Activated T-helper 2 cell treated with anti-CD3 and anti-CD28 coated beads, Interferon-gamma antibody, Interleukin-2, Interleukin-4, amounts not matched to agents 10 μg/mL and 5 μg/mL and 100 μg/mL, durations not matched to agents 14 hours and 24 hours and 36 hours (primary cell): ENCODE measurements around the gene KMT2D. TPM values are rescaled to one million over a fixed set of nuclear protein-coding genes. Genes with fewer than 3 reads are reported as not detected.
"Not testable (repeated sequence)": the region's sequence is repeated elsewhere in the genome, so short reads cannot be mapped to it uniquely, and the experiment has no call there.

ENCODE experiments used
- DNase-seq: peaks from one replicate; pipeline ENCODE4 v3.0.0; 2021; ENCODE audit warnings: low spot score
- H3K27ac Mint-ChIP-seq: one replicate; pipeline ENCODE4 v1.8.0; 2021; ENCODE audit warnings: mixed read lengths
- H3K27me3 Mint-ChIP-seq: one replicate; pipeline ENCODE4 v1.8.0; 2021; ENCODE audit warnings: low read depth, mixed read lengths
- H3K36me3 Mint-ChIP-seq: one replicate; pipeline ENCODE4 v1.8.0; 2021; ENCODE audit warnings: low read depth, mixed read lengths
- H3K4me1 Mint-ChIP-seq: one replicate; pipeline ENCODE4 v1.8.0; 2021; ENCODE audit warnings: low read depth, mixed read lengths
- H3K4me3 Mint-ChIP-seq: one replicate; pipeline ENCODE4 v1.8.0; 2021; ENCODE audit warnings: low read depth, mild to moderate bottlenecking, moderate library complexity, mixed read lengths
- H3K9me3 Mint-ChIP-seq: one replicate; pipeline ENCODE4 v1.8.0; 2021; ENCODE audit warnings: mixed read lengths
- intact Hi-C: fragments of 100-400 bp; cut with micrococcal nuclease; formaldehyde crosslinking; loops from one replicate; pipeline ENCODE4 v1.15.1; 2023
- total RNA-seq: library from RNA; stranded (reverse); gene quantifications from 2 replicates; pipeline ENCODE4 v1.2.3, GENCODE V29; 2022

The KMT2D gene
- total RNA-seq, 1 donor from 2014 or later: 100 TPM

DNA sequence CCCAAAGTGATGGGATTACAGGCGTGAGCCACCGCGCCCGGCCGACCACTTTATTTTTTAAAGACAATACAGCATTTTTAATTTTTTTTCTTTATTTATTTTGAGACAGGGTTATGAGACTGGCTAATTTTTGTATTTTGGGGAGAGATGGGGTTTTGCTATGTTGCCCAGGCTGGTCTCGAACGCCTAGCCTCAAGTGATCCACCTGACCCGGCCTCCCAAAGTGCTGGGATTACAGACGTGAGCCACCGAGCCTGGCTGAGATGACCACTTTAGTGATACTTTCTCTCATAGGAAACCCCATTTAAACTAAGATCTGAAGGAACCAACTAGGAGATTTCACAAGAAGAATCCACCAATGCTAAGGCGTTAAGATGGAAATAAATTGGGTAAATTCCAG, 10.4 kb upstream of the KMT2D start:
- Mint-ChIP-seq H3K27ac (peak overlapping the region; percentile 2), H3K27me3 (no peaks in the 10 kb centered on the region), H3K9me3 (no peaks in the 10 kb centered on the region), H3K4me3 (no peak overlapping the region), H3K36me3 (peaks cover 10% of the 10 kb centered on the region), H3K4me1 (peaks cover 25% of the 10 kb centered on the region)
- no peak for DNase-seq
- intact Hi-C loops: loop anchor here (1.0 kb wide), 1 partner anchor 11 kb away; the partner anchor contains the start of gene KMT2D

GRCh38 chr12:49069507-49070346, 9.1 kb upstream of the KMT2D start, which contains the start of gene RHEBL1:
TSS of gene RHEBL1 (minus strand) at chr12:49069979. CDS start at chr12:49069785, 194 bp downstream.
- peak; percentile 100 for DNase-seq
- peaks cover 14% of the 10 kb centered on the region for H3K36me3 Mint-ChIP-seq
- H3K4me1 Mint-ChIP-seq: peaks cover 25% of the 10 kb centered on the region
- no peaks in the 10 kb centered on the region for H3K9me3 Mint-ChIP-seq
- intact Hi-C loops: loop anchor here (1.0 to 2.0 kb wide), 3 partner anchors 9 to 165 kb away; partner anchors contain the start of genes KMT2D and TUBA1B
- no peaks in the 10 kb centered on the region for H3K27me3 Mint-ChIP-seq
- peak within 1 kb of the TSS; percentile 92 for H3K27ac Mint-ChIP-seq
- H3K4me3 Mint-ChIP-seq: peak within 1 kb of the TSS; percentile 98

DNA sequence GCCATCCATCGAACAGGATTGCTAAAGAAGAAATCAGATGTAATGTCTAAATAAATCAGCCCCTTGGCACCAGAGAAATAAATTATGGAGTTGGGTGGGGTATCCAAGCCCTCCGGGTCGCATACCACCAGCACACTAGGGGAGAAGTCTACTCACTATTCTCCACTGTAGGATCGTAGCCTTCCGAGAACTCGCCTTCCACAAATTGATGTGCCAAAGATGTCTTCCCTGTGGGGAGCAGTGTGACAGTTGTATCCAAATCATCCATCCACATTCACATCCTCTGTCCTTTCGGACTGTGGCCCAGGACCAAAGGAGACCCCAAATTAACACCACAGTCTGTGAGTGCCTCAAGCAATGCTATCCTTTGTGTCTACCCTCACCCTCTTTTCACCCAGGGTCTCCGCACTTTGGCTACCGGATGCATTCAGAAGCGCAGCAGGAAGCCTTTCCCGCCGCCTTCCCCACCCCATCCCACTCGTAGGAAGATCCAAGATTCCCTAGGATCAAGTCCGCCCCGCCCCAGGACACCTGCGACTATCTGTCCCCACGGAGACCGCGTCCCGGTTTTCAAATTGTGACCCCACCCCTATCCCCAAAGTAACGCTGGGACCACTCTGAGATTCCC, 8.4 kb upstream of the KMT2D start:
- DNase-seq: no peak
- peaks cover 27% of the 10 kb centered on the region for H3K4me1 Mint-ChIP-seq

GRCh38 chr12:49066120-49066519, 5.5 kb upstream of the KMT2D start:
- H3K27me3 Mint-ChIP-seq: no peaks in the 10 kb centered on the region
- peaks cover 25% of the 10 kb centered on the region for H3K4me1 Mint-ChIP-seq
- no peak overlapping the region for H3K4me3 Mint-ChIP-seq
- intact Hi-C loops: no loop called here
- H3K27ac Mint-ChIP-seq: no peak overlapping the region
- no peak for DNase-seq
- peaks cover 18% of the 10 kb centered on the region for H3K36me3 Mint-ChIP-seq
- no peaks in the 10 kb centered on the region for H3K9me3 Mint-ChIP-seq

More for the DNA sequence above, 8.4 kb upstream of the KMT2D start:
- no peaks in the 10 kb centered on the region for H3K9me3 Mint-ChIP-seq
- peak overlapping the region; percentile 92 for H3K27ac Mint-ChIP-seq
- no peaks in the 10 kb centered on the region for H3K27me3 Mint-ChIP-seq
- peak overlapping the region; percentile 98 for H3K4me3 Mint-ChIP-seq
- intact Hi-C loops: loop anchor here (2.0 kb wide), 2 partner anchors 62 to 166 kb away; partner anchors contain the start of gene TUBA1B
- H3K36me3 Mint-ChIP-seq: peaks cover 16% of the 10 kb centered on the region

DNA sequence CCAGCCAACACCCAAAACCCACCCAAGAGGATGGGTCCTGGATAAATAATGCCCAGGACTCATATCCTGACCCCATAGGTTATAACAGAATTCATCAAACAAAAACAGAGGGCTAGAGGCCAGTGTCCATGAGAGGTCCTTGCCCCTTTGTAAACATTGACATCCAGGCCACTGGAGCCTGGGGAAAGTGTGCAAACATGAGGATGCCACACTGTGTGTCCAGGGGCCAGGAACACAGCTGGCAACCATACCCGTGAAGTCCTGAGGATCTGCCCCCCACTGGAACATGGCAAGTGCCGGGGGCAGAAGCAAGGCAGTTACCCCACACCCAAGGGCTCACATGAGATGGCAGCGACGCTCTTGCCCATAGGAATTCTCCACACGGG, 4.2 kb upstream of the KMT2D start:
- Mint-ChIP-seq H3K27ac (no peak overlapping the region), H3K27me3 (no peaks in the 10 kb centered on the region), H3K4me3 (no peak overlapping the region), H3K4me1 (peaks cover 20% of the 10 kb centered on the region), H3K9me3 (no peaks in the 10 kb centered on the region), H3K36me3 (peaks cover 18% of the 10 kb centered on the region)
- no peak for DNase-seq
- intact Hi-C loops: loop anchor here (1.0 to 5.0 kb wide), 3 partner anchors 24 to 123 kb away; partner anchors contain the start of gene TUBA1A

DNA sequence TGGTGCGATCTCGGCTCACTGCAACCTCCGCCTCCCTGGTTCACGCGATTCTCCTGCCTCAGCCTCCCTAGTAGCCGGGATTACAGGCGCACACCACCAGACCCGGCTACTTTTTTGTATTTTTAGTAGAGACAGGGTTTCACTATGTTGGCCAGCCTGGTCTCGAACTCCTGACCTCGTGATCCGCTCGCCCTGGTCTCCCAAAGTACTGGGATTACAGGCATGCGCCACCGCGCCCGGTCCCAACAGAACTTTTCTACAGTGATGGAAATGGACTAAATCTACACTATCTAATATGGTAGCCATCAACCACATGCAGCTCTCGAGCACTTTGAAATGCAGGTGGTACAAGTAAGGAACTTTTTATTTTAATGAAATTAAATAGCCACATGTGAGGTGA, 1.3 kb upstream of the KMT2D start:
- H3K9me3 Mint-ChIP-seq, H3K27me3 Mint-ChIP-seq, H3K27ac Mint-ChIP-seq, DNase-seq: not testable (repeated sequence)
- intact Hi-C loops: loop anchor here (2.0 to 5.0 kb wide), 2 partner anchors 125 to 173 kb away; partner anchors contain the start of gene TUBA1A
- peaks cover 35% of the 10 kb centered on the region for H3K36me3 Mint-ChIP-seq
- peaks cover 28% of the 10 kb centered on the region for H3K4me1 Mint-ChIP-seq
- peak overlapping the region; percentile 91 for H3K4me3 Mint-ChIP-seq

- Mint-ChIP-seq H3K27ac (peak overlapping the region; percentile 89), H3K4me1 (peaks cover 36% of the 10 kb centered on the region), H3K27me3 (no peaks in the 10 kb centered on the region), H3K36me3 (peaks cover 30% of the 10 kb centered on the region), H3K4me3 (peak overlapping the region; percentile 91), H3K9me3 (no peaks in the 10 kb centered on the region)
- DNase-seq: no peak
- intact Hi-C loops: loop anchor here (2.0 to 5.0 kb wide), 2 partner anchors 126 to 174 kb away; partner anchors contain the start of gene TUBA1A
Observed at GRCh38 chr12:49061157-49061650, 610 bp upstream of the KMT2D start.

GRCh38 chr12:49059299-49060171, 1.1 kb downstream of the KMT2D start:
- intact Hi-C loops: loop anchor here (1.0 to 5.0 kb wide), 5 partner anchors 11 to 207 kb away; partner anchors contain the start of genes DDX23 and TUBA1A
- H3K36me3 Mint-ChIP-seq: peaks cover 37% of the 10 kb centered on the region
- H3K27me3 Mint-ChIP-seq: no peaks in the 10 kb centered on the region
- H3K4me1 Mint-ChIP-seq: peaks cover 50% of the 10 kb centered on the region
- peak; percentile 18 for DNase-seq
- H3K9me3 Mint-ChIP-seq: no peaks in the 10 kb centered on the region
- H3K27ac Mint-ChIP-seq: peak overlapping the region; percentile 81
- H3K4me3 Mint-ChIP-seq: peak overlapping the region; percentile 92

DNA sequence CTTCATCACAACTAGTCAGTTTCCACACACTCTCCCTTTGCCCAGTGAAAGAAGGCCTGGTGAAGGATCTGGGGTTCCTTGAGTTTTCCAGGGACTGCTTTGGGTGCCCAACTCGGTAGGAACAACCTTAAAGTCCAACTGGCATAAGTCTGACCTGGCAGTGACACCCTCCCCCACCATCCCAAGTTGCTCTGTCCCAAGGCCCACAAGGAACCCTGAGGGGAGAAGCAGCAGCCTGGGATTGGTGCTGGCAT, 1.6 kb downstream of the KMT2D start:
- Mint-ChIP-seq H3K9me3 (no peaks in the 10 kb centered on the region), H3K4me3 (peak overlapping the region; percentile 92), H3K4me1 (peaks cover 48% of the 10 kb centered on the region), H3K36me3 (peaks cover 39% of the 10 kb centered on the region), H3K27ac (peak overlapping the region; percentile 81), H3K27me3 (no peaks in the 10 kb centered on the region)
- intact Hi-C loops: loop anchor here (5.0 kb wide), 1 partner anchor 207 kb away; the partner anchor contains the start of gene DDX23
- DNase-seq: no peak

DNA sequence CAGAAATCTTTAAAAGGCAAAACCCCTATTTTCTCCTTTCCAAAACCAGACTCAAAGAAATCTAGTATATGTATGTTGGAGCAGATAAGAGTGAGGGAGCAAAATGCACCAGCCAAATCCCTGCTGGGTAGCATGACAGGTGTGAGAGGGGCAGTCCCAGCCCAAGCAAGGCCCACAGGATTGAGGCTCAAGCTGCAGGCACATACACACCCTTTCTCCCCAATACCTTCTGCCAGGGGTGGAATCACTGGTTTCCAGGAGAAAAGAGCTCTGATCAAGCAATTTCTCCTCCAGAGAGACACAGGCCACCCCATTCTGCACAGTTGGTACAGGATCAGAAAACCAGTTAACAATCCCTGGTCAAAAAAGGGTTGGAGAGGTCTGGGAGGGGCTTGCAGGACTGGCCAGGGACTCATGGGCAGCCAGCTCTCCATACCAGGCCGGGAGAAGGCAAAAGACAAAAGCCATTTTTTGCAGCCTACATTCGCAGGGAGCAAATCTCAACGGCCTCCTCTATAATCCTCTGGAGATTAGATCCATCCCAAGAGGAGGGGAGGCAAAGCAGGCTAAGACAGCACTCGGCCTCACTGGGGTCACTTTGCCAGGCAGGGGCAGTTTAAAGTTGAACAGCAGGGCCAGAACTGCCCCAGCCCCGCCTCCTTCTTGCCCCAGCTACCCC, 2.1 kb downstream of the KMT2D start:
- Mint-ChIP-seq H3K4me3 (peak overlapping the region; percentile 92), H3K36me3 (peaks cover 42% of the 10 kb centered on the region), H3K27ac (peak overlapping the region; percentile 56), H3K27me3 (no peaks in the 10 kb centered on the region), H3K9me3 (no peaks in the 10 kb centered on the region), H3K4me1 (peaks cover 45% of the 10 kb centered on the region)
- DNase-seq: no peak
- intact Hi-C loops: loop anchor here (5.0 kb wide), 1 partner anchor 206 kb away; the partner anchor contains the start of gene DDX23

- H3K4me1 Mint-ChIP-seq: peaks cover 45% of the 10 kb centered on the region
- H3K9me3 Mint-ChIP-seq: no peaks in the 10 kb centered on the region
- no peak for DNase-seq
- peak overlapping the region; percentile 45 for H3K27ac Mint-ChIP-seq
- peak overlapping the region; percentile 92 for H3K4me3 Mint-ChIP-seq
- H3K27me3 Mint-ChIP-seq: no peaks in the 10 kb centered on the region
- intact Hi-C loops: loop anchor here (5.0 kb wide), 1 partner anchor 206 kb away; the partner anchor contains the start of gene DDX23
- peaks cover 48% of the 10 kb centered on the region for H3K36me3 Mint-ChIP-seq
Observed at GRCh38 chr12:49057888-49058287, 2.7 kb downstream of the KMT2D start.
